Measurements from ENCODE around the gene CETP. TPM values are rescaled to one million over a fixed set of nuclear protein-coding genes. Genes with fewer than 3 reads are reported as not detected.

The CETP gene
- total and polyA plus RNA-seq, 2 of the 13 experiments (the other 11 are each of a cell fraction or from before 2014, with no cell fraction given): 0.31 to 9.8 TPM

GRCh38 chr16:56919099-56919800, 42.5 kb upstream of the CETP start (continued):
- TF ChIP-seq SKI (IDR thresholded peaks at IDR 0.05; ENCODE audit: partially characterized antibody) (peak; percentile 68), FLYWCH1 (CRISPR knock-in tag; IDR thresholded peaks at IDR 0.05) (no peak), ZFX (CRISPR knock-in tag; IDR thresholded peaks at IDR 0.05; ENCODE audit: low read depth) (peak; percentile 46), PAX8 (CRISPR knock-in tag; IDR thresholded peaks at IDR 0.05; ENCODE audit: borderline replicate concordance) (no peak), CREB1 (IDR thresholded peaks at IDR 0.05) (0 out of 2 replicates have a peak, but pooled peaks have one; percentile 1), CREB1 (CRISPR knock-in tag; IDR thresholded peaks at IDR 0.05) (peak; percentile 65), GTF3A (CRISPR knock-in tag; conservative IDR thresholded peaks at IDR 0.05) (no peak), NR2C2 (CRISPR knock-in tag; IDR thresholded peaks at IDR 0.05; ENCODE audit: borderline replicate concordance) (peak; percentile 87), JDP2 (CRISPR knock-in tag; IDR thresholded peaks at IDR 0.05; ENCODE audit: borderline replicate concordance) (no peak), ZNF609 (CRISPR knock-in tag; IDR thresholded peaks at IDR 0.05; ENCODE audit: borderline replicate concordance) (peak; percentile 88; the same call in 1 of the 2 replicates), CHCHD3 (CRISPR knock-in tag; IDR thresholded peaks at IDR 0.05) (no peak), SATB2 (CRISPR knock-in tag; IDR thresholded peaks at IDR 0.05) (no peak), ERF (CRISPR knock-in tag; IDR thresholded peaks at IDR 0.05) (peak; percentile 75), ZSCAN9 (CRISPR knock-in tag; IDR thresholded peaks at IDR 0.05; ENCODE audit: borderline replicate concordance) (peak; percentile 61; the same call in 1 of the 2 replicates), NKX3-1 (CRISPR knock-in tag; IDR thresholded peaks at IDR 0.05) (peak; percentile 70; the same call in 1 of the 2 replicates), ZNF234 (CRISPR knock-in tag; conservative IDR thresholded peaks at IDR 0.05) (no peak), ZNF7 (CRISPR knock-in tag; IDR thresholded peaks at IDR 0.05) (no peak), BRD4 (CRISPR knock-in tag; IDR thresholded peaks at IDR 0.05) (0 out of 2 replicates have a peak, but pooled peaks have one; percentile 49), HMG20A (CRISPR knock-in tag; IDR thresholded peaks at IDR 0.05; ENCODE audit: borderline replicate concordance) (peak; percentile 83), NPAS2 (CRISPR knock-in tag; IDR thresholded peaks at IDR 0.05; ENCODE audit: borderline replicate concordance) (no peak), SMC3 (IDR thresholded peaks at IDR 0.05; ENCODE audit: low read length) (no peak), TMF1 (CRISPR knock-in tag; IDR thresholded peaks at IDR 0.05; ENCODE audit: low read depth) (0 out of 2 replicates have a peak, but pooled peaks have one; percentile 37), FOXC1 (CRISPR knock-in tag; IDR thresholded peaks at IDR 0.05; ENCODE audit: borderline replicate concordance) (no peak), ZNF563 (CRISPR knock-in tag; IDR thresholded peaks at IDR 0.05) (no peak), LRRFIP1 (CRISPR knock-in tag; conservative IDR thresholded peaks at IDR 0.05) (no peak), ELF3 (CRISPR knock-in tag; IDR thresholded peaks at IDR 0.05) (peak; percentile 90)
